HepG2 (cell line): ENCODE measurements around the gene NEU1. TPM values are rescaled to one million over a fixed set of nuclear protein-coding genes. Genes with fewer than 3 reads are reported as not detected.

ENCODE experiments used
- KAT7 ChIP-seq: IDR thresholded peaks from 2 replicates; pipeline ENCODE4 v1.6.1; 2018; ENCODE audit warnings: borderline replicate concordance, missing compliant biosample characterization
- MYNN ChIP-seq: sonication (generic); formaldehyde crosslinking; IDR thresholded peaks from 2 replicates; pipeline ENCODE4 v1.4.0; 2020; ENCODE audit warnings: mild to moderate bottlenecking, low read depth, missing genetic modification reagents
- SNAPC2 ChIP-seq: sonication (generic); formaldehyde crosslinking; IDR thresholded peaks from 2 replicates; pipeline ENCODE4 v1.8.1; 2022; ENCODE audit warnings: mild to moderate bottlenecking, missing genetic modification reagents
- ZNF235 ChIP-seq: sonication (generic); formaldehyde crosslinking; IDR thresholded peaks from 2 replicates; pipeline ENCODE4 v1.8.1; 2023; ENCODE audit warnings: mild to moderate bottlenecking, missing genetic modification reagents, borderline replicate concordance
- ZNF256 ChIP-seq: sonication (generic); formaldehyde crosslinking; conservative IDR thresholded peaks from 2 replicates; pipeline ENCODE4 v1.4.0; 2020; ENCODE audit warnings: missing genetic modification reagents
- ZNF431 ChIP-seq: sonication (generic); formaldehyde crosslinking; IDR thresholded peaks from 2 replicates; pipeline ENCODE4 v1.9.0; 2022; ENCODE audit warnings: missing genetic modification reagents, low read depth, mild to moderate bottlenecking, borderline replicate concordance
- ZNF629 ChIP-seq: sonication (generic); formaldehyde crosslinking; conservative IDR thresholded peaks from 2 replicates; pipeline ENCODE4 v1.5.0; 2020; ENCODE audit warnings: missing genetic modification reagents
- ZNF644 ChIP-seq: IDR thresholded peaks from 2 replicates; pipeline ENCODE4 v1.6.1; 2016; ENCODE audit warnings: low read depth
- polyA plus RNA-seq, 8 experiments: library from polyadenylated mRNA; depleted of rRNA in 3 of 8; stranded (reverse) in 7 of 8; unstranded in 1 of 8; fragments of >200 nt; fragmentation: Illumina TruSeq in 4 of 8; extraction: Trizol in 4 of 8; gene quantifications; 2 replicates each; pipeline versions ENCODE4 v1.2.1 to v1.2.3, GENCODE V29; 2011 to 2016; ENCODE audit warnings: low read depth in 4 of 8, missing spikeins in 1 of 8, mixed read lengths in 1 of 8; ENCODE audit not compliant: insufficient read depth in 1 of 8
- total RNA-seq, 5 experiments: library from RNA; depleted of rRNA; stranded (reverse); fragments of >200 nt; fragmentation: Illumina TruSeq; extraction: Trizol; gene quantifications; 2 replicates each; pipeline ENCODE4 v1.2.3, GENCODE V29; 2016; ENCODE audit warnings: low read depth in 1 of 5
- TF ChIP-seq, protein P1 (sequence below): sonication (generic); formaldehyde crosslinking; IDR thresholded peaks from 2 replicates; pipeline ENCODE4 v1.4.0; 2020; ENCODE audit warnings: mild to moderate bottlenecking, missing genetic modification reagents
- TF ChIP-seq, protein P2 (sequence below): IDR thresholded peaks from 2 replicates; pipeline ENCODE4 v1.6.1; 2018; ENCODE audit warnings: missing genetic modification reagents
- TF ChIP-seq, protein P3 (sequence below): sonication (generic); formaldehyde crosslinking; IDR thresholded peaks from 2 replicates; pipeline ENCODE4 v1.5.0; 2020; ENCODE audit warnings: mild to moderate bottlenecking, missing genetic modification reagents, borderline replicate concordance
- TF ChIP-seq, protein P4 (sequence below): sonication (generic); formaldehyde crosslinking; IDR thresholded peaks from 2 replicates; pipeline ENCODE4 v1.4.0; 2020; ENCODE audit warnings: missing genetic modification reagents, borderline replicate concordance
- TF ChIP-seq, protein P5 (sequence below): sonication (generic); formaldehyde crosslinking; IDR thresholded peaks from 2 replicates; pipeline ENCODE4 v1.4.0; 2020; ENCODE audit warnings: low read depth, mild to moderate bottlenecking, missing genetic modification reagents

Gene NEU1
- total and polyA plus RNA-seq, 2 of the 13 experiments (the other 11 are each of a cell fraction or from before 2014, with no cell fraction given) = 215 to 297 TPM

DNA sequence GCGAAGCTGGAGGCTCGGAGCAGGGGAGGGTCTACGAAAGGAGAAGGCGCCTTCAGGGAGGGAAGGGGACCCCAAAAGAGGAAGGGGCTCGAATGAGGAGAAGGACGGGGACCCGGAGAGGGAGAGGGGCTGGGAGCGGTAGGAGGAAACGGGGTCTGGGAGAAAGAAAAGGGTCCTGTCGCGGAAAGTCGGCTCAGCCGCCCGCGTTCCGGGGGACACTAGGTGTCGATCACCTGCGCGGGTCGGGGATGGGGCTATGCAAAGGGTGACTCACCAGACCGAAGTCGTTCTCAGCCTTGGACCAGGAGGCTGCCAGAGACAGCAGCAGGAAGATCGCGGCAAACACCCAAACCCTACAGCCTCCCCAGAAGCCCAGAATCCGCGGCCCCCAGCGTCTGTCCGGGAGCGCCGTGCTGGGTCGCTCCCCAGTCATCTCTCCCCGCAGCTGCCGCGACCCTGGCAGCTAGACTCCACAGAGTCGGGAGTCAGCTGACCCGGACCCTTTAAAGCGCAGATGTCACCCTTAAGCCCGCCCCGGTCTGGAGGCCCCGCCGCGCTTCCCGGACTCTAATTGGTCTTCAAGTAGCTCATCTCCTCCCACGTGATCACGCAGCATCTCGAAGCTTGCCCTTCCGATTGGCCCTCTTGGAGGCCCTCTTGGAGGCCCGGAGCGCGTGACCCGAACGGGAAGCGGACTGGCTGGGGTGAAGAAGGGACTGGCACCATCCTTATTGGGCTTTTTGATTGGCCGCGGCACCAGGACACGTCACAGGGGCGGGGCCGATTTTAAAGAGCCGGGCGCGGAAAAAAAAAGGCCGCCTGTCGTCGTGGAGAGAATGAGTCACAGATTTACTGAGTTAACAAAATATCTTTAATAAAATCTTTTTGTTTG, at the start of gene NEU1 (continued):
- TF ChIP-seq, protein P1, sequence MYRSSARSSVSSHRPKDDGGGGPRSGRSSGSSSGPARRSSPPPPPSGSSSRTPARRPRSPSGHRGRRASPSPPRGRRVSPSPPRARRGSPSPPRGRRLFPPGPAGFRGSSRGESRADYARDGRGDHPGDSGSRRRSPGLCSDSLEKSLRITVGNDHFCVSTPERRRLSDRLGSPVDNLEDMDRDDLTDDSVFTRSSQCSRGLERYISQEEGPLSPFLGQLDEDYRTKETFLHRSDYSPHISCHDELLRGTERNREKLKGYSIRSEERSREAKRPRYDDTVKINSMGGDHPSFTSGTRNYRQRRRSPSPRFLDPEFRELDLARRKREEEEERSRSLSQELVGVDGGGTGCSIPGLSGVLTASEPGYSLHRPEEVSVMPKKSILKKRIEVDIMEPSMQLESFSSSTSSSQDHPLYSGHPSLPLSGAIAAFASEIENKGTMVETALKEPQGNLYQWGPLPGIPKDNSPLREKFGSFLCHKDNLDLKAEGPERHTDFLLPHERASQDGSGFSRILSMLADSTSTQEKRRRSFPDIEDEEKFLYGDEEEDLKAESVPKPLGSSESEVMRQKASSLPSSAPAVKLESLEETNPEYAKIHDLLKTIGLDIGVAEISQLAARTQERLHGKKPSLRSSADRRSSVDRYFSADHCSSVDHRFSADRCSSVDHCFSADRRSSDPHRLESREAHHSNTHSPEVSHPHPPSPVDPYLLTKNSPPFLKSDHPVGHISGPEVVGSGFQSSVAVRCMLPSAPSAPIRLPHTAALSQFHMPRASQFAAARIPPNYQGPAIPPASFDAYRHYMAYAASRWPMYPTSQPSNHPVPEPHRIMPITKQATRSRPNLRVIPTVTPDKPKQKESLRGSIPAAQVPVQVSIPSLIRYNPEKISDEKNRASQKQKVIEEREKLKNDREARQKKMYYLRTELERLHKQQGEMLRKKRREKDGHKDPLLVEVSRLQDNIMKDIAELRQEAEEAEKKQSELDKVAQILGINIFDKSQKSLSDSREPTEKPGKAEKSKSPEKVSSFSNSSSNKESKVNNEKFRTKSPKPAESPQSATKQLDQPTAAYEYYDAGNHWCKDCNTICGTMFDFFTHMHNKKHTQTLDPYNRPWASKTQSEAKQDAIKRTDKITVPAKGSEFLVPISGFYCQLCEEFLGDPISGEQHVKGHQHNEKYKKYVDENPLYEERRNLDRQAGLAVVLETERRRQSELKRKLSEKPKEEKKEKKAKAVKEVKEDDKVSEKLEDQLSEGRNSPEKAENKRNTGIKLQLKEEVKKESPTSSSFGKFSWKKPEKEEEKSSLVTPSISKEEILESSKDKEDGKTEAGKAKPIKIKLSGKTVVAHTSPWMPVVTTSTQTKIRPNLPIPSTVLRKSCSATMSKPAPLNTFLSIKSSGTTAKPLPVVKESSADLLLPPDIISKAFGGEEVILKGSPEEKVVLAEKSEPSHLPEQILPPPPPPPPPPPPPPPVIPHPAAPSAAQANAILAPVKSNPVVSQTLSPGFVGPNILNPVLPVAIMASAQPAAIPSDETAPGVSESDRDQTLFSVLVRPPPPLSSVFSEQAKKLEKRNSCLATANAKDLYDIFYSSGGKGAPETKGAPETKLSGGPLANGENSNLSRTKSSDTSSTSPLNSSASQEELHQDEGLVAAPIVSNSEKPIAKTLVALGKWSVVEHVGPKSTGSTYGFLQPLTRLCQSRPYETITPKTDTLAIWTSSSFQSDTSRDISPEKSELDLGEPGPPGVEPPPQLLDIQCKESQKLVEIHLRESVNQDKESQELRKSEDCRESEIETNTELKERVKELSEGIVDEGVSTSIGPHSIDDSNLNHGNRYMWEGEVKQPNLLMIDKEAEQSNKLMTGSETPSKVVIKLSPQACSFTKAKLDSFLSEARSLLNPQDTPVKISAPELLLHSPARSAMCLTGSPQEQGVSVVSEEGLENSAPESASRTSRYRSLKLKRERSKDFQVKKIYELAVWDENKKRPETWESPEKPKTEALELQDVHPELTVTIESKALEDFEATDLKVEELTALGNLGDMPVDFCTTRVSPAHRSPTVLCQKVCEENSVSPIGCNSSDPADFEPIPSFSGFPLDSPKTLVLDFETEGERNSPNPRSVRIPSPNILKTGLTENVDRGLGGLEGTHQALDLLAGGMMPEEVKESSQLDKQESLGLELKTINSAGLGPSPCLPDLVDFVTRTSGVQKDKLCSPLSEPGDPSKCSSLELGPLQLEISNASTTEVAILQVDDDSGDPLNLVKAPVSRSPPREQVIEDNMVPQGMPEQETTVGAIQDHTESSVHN (CRISPR knock-in tag) = peak; percentile 81; the same call in 1 of the 2 replicates
- TF ChIP-seq SNAPC2 (CRISPR knock-in tag) (peak; percentile 83; the same call in 1 of the 2 replicates), ZNF256 (no peak; the same call in 1 of the 2 replicates), ZNF644 (CRISPR knock-in tag) (no peak; the same call in 1 of the 2 replicates), ZNF235 (CRISPR knock-in tag) (no peak; the same call in 1 of the 2 replicates), MYNN (0 out of 2 replicates have a peak, but pooled peaks have one; percentile 50), ZNF629 (peak; percentile 39; the same call in 1 of the 2 replicates), KAT7 (CRISPR knock-in tag) (peak; percentile 92; the same call in 1 of the 2 replicates), ZNF431 (CRISPR knock-in tag) (peak; percentile 88)
- TF ChIP-seq, protein P2, sequence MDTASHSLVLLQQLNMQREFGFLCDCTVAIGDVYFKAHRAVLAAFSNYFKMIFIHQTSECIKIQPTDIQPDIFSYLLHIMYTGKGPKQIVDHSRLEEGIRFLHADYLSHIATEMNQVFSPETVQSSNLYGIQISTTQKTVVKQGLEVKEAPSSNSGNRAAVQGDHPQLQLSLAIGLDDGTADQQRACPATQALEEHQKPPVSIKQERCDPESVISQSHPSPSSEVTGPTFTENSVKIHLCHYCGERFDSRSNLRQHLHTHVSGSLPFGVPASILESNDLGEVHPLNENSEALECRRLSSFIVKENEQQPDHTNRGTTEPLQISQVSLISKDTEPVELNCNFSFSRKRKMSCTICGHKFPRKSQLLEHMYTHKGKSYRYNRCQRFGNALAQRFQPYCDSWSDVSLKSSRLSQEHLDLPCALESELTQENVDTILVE (CRISPR knock-in tag) = no peak
- TF ChIP-seq, protein P3, sequence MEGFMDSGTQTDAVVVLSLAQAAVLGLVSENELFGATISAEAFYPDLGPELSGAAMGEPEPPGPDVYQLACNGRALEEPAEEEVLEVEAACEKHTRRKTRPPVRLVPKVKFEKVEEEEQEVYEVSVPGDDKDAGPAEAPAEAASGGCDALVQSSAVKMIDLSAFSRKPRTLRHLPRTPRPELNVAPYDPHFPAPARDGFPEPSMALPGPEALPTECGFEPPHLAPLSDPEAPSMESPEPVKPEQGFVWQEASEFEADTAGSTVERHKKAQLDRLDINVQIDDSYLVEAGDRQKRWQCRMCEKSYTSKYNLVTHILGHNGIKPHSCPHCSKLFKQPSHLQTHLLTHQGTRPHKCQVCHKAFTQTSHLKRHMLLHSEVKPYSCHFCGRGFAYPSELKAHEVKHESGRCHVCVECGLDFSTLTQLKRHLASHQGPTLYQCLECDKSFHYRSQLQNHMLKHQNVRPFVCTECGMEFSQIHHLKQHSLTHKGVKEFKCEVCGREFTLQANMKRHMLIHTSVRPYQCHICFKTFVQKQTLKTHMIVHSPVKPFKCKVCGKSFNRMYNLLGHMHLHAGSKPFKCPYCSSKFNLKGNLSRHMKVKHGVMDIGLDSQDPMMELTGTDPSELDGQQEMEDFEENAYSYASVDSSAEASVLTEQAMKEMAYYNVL = peak; percentile 56; the same call in 1 of the 2 replicates
- TF ChIP-seq, protein P4, sequence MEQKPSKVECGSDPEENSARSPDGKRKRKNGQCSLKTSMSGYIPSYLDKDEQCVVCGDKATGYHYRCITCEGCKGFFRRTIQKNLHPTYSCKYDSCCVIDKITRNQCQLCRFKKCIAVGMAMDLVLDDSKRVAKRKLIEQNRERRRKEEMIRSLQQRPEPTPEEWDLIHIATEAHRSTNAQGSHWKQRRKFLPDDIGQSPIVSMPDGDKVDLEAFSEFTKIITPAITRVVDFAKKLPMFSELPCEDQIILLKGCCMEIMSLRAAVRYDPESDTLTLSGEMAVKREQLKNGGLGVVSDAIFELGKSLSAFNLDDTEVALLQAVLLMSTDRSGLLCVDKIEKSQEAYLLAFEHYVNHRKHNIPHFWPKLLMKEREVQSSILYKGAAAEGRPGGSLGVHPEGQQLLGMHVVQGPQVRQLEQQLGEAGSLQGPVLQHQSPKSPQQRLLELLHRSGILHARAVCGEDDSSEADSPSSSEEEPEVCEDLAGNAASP (CRISPR knock-in tag) = peak; percentile 46
- TF ChIP-seq, protein P5, sequence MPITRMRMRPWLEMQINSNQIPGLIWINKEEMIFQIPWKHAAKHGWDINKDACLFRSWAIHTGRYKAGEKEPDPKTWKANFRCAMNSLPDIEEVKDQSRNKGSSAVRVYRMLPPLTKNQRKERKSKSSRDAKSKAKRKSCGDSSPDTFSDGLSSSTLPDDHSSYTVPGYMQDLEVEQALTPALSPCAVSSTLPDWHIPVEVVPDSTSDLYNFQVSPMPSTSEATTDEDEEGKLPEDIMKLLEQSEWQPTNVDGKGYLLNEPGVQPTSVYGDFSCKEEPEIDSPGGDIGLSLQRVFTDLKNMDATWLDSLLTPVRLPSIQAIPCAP (CRISPR knock-in tag) = no peak
